Ovary (tissue), 9 donors: ENCODE measurements around the gene RGS11. TPM values are rescaled to one million over a fixed set of nuclear protein-coding genes. Genes with fewer than 3 reads are reported as not detected.
A peak's percentile ranks its signal among the peaks of the same experiment; 100 is the strongest.

ENCODE experiments used
- DNase-seq, 5 donors: peaks; one replicate each; pipeline ENCODE4 v3.0.0-alpha.2; 2019 to 2020
- H3K27ac ChIP-seq, 2 donors: fragments of 200-600 bp; one replicate each; pipeline versions ENCODE4 v1.5.1 to v1.8.0; 2019 to 2022
- H3K27me3 ChIP-seq: fragments of 200-600 bp; one replicate; pipeline ENCODE4 v1.8.0; 2022
- H3K36me3 ChIP-seq: fragments of 200-600 bp; sonication (generic); one replicate; pipeline ENCODE4 v1.5.1; 2019
- H3K4me1 ChIP-seq: one replicate; pipeline ENCODE4 v1.8.1; 2013; ENCODE audit warnings: mild to moderate bottlenecking, moderate library complexity; ENCODE audit not compliant: insufficient read depth
- H3K4me3 ChIP-seq: fragments of 200-600 bp; sonication (generic); one replicate; pipeline ENCODE4 v1.5.1; 2017
- H3K9me3 ChIP-seq, 2 donors: fragments of 200-600 bp in 1 of 2; sonication (generic) in 1 of 2; one replicate each; pipeline versions ENCODE4 v1.5.1 to v1.8.1; 2013 to 2019; ENCODE audit warnings: mild to moderate bottlenecking in 1 of 2, moderate library complexity in 1 of 2
- CTCF ChIP-seq, 3 donors: fragments of 450-650 bp in 2 of 3; fragments of 200-600 bp in 1 of 3; IDR thresholded peaks; one replicate each; pipeline versions ENCODE4 v1.5.1 to v1.8.0; 2016 to 2022; ENCODE audit warnings: antibody characterized with exemption in 3 of 3, mild to moderate bottlenecking in 1 of 3
- EP300 ChIP-seq: sonication (generic); formaldehyde crosslinking; IDR thresholded peaks from one replicate; pipeline ENCODE4 v1.6.1; 2017; ENCODE audit warnings: antibody characterized with exemption
- POLR2A ChIP-seq: fragments of 450-650 bp; IDR thresholded peaks from one replicate; pipeline ENCODE4 v1.6.1; 2017; ENCODE audit warnings: antibody characterized with exemption, mild to moderate bottlenecking, moderate library complexity
- WGBS, 3 donors: extraction: QIAGEN DNeasy Blood & Tissue Kit in 1 of 3; methylation state at CpG; one replicate each; pipeline versions ENCODE4 v1.1.5 to v1.1.7; 2013 to 2017; 5-methylcytosine and 5-hydroxymethylcytosine counted together
- intact Hi-C, 4 donors: fragments of 100-400 bp; cut with DNase I; formaldehyde crosslinking; loops; one replicate each; pipeline versions ENCODE4 v1.11.0 to v1.15.1; 2022 to 2023
- polyA plus RNA-seq, 2 donors: library from polyadenylated mRNA; stranded (reverse); fragments of 200-250 nt in 1 of 2; fragments of 350-450 nt in 1 of 2; fragmentation: Illumina TruSeq in 1 of 2; extraction: RNeasy Lipid Tissue Mini Kit (QIAGEN cat#74804) in 1 of 2; gene quantifications; one replicate each; pipeline ENCODE4 v1.2.3, GENCODE V29; 2013 to 2014
- total RNA-seq, 7 donors: library from RNA; depleted of rRNA in 2 of 7; stranded (reverse); fragments of >200 nt in 2 of 7; fragmentation: NEBNext Ultra II Directional in 3 of 7; extraction: Animal tissue kit (Norgen Biotek cat#: 25700) in 3 of 7; gene quantifications; one replicate each; pipeline versions ENCODE4 v1.1.0 to v1.2.4, GENCODE V29; 2016 to 2023
- donor health status: DM: no; HTN: no; CAD: no; lungs with moderate emphysema.
- donor health status: DM: no; HTN: no; CAD: no.
- donor health status: Bipolar disorder and iron deficiency.
- donor health status: DM: yes; HTN: yes; CAD: no.
- donor health status: DM: no; HTN: no; CAD: no.
- donor health status: DM: yes; HTN: yes; CAD: no.

Gene RGS11
- total and polyA plus RNA-seq, 9 donors: 0.33 to 1.7 (median 0.71) TPM; not detected in 2

- TF ChIP-seq EP300: no peak
- no peak for TF ChIP-seq POLR2A
- TF ChIP-seq CTCF (IDR thresholded peaks at IDR 0.05): no peak
- no peaks in the 10 kb centered on the region for H3K36me3 ChIP-seq
- peaks cover 5% of the 10 kb centered on the region for H3K4me1 ChIP-seq
- no peak for DNase-seq
- H3K9me3 ChIP-seq: no peaks in the 10 kb centered on the region
- H3K27ac ChIP-seq: no peak overlapping the region
- intact Hi-C loops: no loop called here
- H3K4me3 ChIP-seq: no peak overlapping the region
- 74 to 88% (median 83%) methylated on average over 7 of the region's 7 CpGs for WGBS, 3 donors
- H3K27me3 ChIP-seq: no peaks in the 10 kb centered on the region
Observed at GRCh38 chr16:309476-309875, 33.7 kb upstream of the RGS11 start.

- H3K4me1 ChIP-seq: peaks cover 5% of the 10 kb centered on the region
- no peaks in the 10 kb centered on the region for H3K36me3 ChIP-seq
- TF ChIP-seq POLR2A: no peak
- no peak for TF ChIP-seq EP300
- no peak for TF ChIP-seq CTCF (IDR thresholded peaks at IDR 0.05)
- intact Hi-C loops: no loop called here
- DNase-seq: no peak
- H3K27ac ChIP-seq: no peak overlapping the region
- no peaks in the 10 kb centered on the region for H3K9me3 ChIP-seq
- no peaks in the 10 kb centered on the region for H3K27me3 ChIP-seq
- H3K4me3 ChIP-seq: no peak overlapping the region
- WGBS, 3 donors: 87 to 93% (median 90%) methylated on average over 21 of the region's 21 CpGs
Observed at GRCh38 chr16:307691-308312, 32.1 kb upstream of the RGS11 start.

GRCh38 chr16:306911-307370 lies 31.2 kb upstream of the RGS11 start:
- 77 to 82% (median 82%) methylated on average over 17 of the region's 17 CpGs for WGBS, 3 donors
- intact Hi-C loops: no loop called here
- Histone ChIP-seq H3K4me1 (peaks cover 5% of the 10 kb centered on the region), H3K4me3 (no peak overlapping the region), H3K27ac (peak overlapping the region in 1 of 2 donors; percentile 50), H3K9me3 (no peaks in the 10 kb centered on the region), H3K36me3 (no peaks in the 10 kb centered on the region), H3K27me3 (no peaks in the 10 kb centered on the region)
- no peak for DNase-seq
- no peak for TF ChIP-seq POLR2A
- no peak for TF ChIP-seq EP300
- TF ChIP-seq CTCF (IDR thresholded peaks at IDR 0.05): no peak

- intact Hi-C loops: no loop called here
- DNase-seq: peak in 4 of 5 donors; percentile 55 to 83 (median 72)
Observed at GRCh38 chr16:305916-306626, 30.3 kb upstream of the RGS11 start.

More at GRCh38 chr16:305916-306626, 30.3 kb upstream of the RGS11 start:
- peaks cover 5% of the 10 kb centered on the region for H3K4me1 ChIP-seq
- no peak for TF ChIP-seq POLR2A
- TF ChIP-seq EP300: no peak
- TF ChIP-seq CTCF (IDR thresholded peaks at IDR 0.05): no peak
- H3K9me3 ChIP-seq: no peaks in the 10 kb centered on the region
- 14 to 52% (median 19%) methylated on average over 19 of the region's 19 CpGs for WGBS, 3 donors
- no peaks in the 10 kb centered on the region for H3K27me3 ChIP-seq
- peak overlapping the region in 1 of 2 donors; percentile 50 for H3K27ac ChIP-seq
- H3K36me3 ChIP-seq: no peaks in the 10 kb centered on the region
- no peak overlapping the region for H3K4me3 ChIP-seq
